Measurements from ENCODE around the gene BSPH1. TPM values are rescaled to one million over a fixed set of nuclear protein-coding genes. Genes with fewer than 3 reads are reported as not detected.

Gene BSPH1
- total RNA-seq (not detected), polyA plus RNA-seq (not detected), total RNA-seq (not detected)

DNA sequence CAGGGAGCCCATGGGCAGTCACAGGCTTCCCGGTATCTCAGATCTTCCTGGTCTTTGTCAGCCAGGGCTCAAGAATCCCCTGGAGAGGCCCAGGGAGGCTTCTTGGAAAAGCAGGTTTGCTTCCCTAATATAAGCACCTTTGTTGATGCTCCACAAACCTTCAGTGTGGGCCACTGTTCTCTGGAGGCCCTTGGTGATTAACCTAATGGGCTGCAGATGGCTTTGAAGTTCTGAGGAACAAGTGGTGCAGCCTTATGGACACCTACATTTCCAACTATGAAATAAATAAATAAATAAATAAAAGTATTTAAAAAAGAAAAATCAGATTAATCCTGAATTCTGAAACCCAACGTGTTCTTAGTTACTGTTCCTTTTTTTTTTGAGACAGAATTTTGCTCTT is at the start of gene BSPH1:
Gene BSPH1, minus strand, starts transcription at position 101 of the 400 bp plus-strand sequence. Its CDS starts 89 bp downstream, at position 12.
- Mint-ChIP-seq H3K27ac (no peak within 1 kb of the TSS), H3K36me3 (no peaks in the 10 kb centered on the region), H3K4me1 (peaks cover 0 to 3% (median 0%) of the 10 kb centered on the region in 7 donors), H3K27me3 (peaks cover 14 to 51% (median 38%) of the 10 kb centered on the region in 5 donors), H3K9me3 (peaks cover 0 to 5% (median 0%) of the 10 kb centered on the region in 11 donors), H3K4me3 (no peak within 1 kb of the TSS)
- H3K9me3 ChIP-seq (ENCODE audit: control insufficient read depth in 2 of 3, low read length in 3 of 3): no peaks in the 10 kb centered on the region
- ChIA-PET POLR2A (no interaction called here), CTCF (no interaction called here)
- ATAC-seq (no peak), DNase-seq (no peak)
- H3K4me3 ChIP-seq (ENCODE audit: low read length): no peak within 1 kb of the TSS
- H3K4me1 ChIP-seq (ENCODE audit: control insufficient read depth in 2 of 2, insufficient read depth in 2 of 2, low read length in 2 of 2): no peaks in the 10 kb centered on the region
- intact Hi-C loops (cut with micrococcal nuclease): no loop called here
- H3K27me3 ChIP-seq (ENCODE audit: control insufficient read depth in 2 of 2, insufficient read depth in 2 of 2, low read length in 2 of 2): no peaks in the 10 kb centered on the region
- no peaks in the 10 kb centered on the region for H3K36me3 ChIP-seq (ENCODE audit: control insufficient read depth in 2 of 3, insufficient read depth in 3 of 3, low read length in 3 of 3)
- no peak within 1 kb of the TSS for H3K27ac ChIP-seq (ENCODE audit: low read depth, low read length)

DNA sequence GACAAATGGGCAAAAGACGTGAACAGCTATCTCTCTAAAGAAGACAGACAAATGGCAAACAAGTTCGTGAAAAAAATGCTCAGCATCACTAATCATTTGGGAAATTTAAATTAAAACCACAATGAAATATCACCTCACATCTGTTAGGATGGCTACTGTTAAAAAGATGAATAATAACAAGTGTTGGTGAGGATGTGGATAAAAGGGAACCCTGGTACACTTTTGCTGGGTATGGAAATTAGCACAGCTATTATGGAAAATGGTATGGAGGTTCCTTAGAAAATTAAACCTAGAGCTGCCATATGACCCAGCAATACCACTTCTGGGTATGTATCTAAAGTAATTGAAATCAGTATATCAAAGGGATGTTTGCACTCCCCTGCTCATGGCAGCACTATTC is 44.8 kb upstream of the BSPH1 start:
- H3K4me1 Mint-ChIP-seq: peaks cover 0 to 2% (median 0%) of the 10 kb centered on the region in 7 donors
- no peak for ATAC-seq
- intact Hi-C loops (cut with micrococcal nuclease): no loop called here

GRCh38 chr19:48033604-48034003 is 41.6 kb upstream of the BSPH1 start:
- no peak for DNase-seq
- no peaks in the 10 kb centered on the region for H3K4me1 ChIP-seq (ENCODE audit: control insufficient read depth in 2 of 2, insufficient read depth in 2 of 2, low read length in 2 of 2)
- Mint-ChIP-seq H3K4me3 (no peak overlapping the region), H3K36me3 (peaks cover 0 to 11% (median 0%) of the 10 kb centered on the region in 5 donors), H3K27ac (no peak overlapping the region), H3K27me3 (peaks cover 7 to 43% (median 33%) of the 10 kb centered on the region in 5 donors), H3K4me1 (peaks cover 0 to 6% (median 0%) of the 10 kb centered on the region in 7 donors), H3K9me3 (peaks cover 0 to 19% (median 11%) of the 10 kb centered on the region in 11 donors)
- H3K36me3 ChIP-seq (ENCODE audit: control insufficient read depth in 2 of 3, insufficient read depth in 3 of 3, low read length in 3 of 3): no peaks in the 10 kb centered on the region
- no peak overlapping the region for H3K27ac ChIP-seq (ENCODE audit: low read depth, low read length)
- H3K9me3 ChIP-seq (ENCODE audit: control insufficient read depth in 2 of 3, low read length in 3 of 3): peaks cover 0 to 8% (median 0%) of the 10 kb centered on the region in 3 experiments
- CTCF ChIA-PET: no interaction called here
- H3K27me3 ChIP-seq (ENCODE audit: control insufficient read depth in 2 of 2, insufficient read depth in 2 of 2, low read length in 2 of 2): no peaks in the 10 kb centered on the region
- H3K4me3 ChIP-seq (ENCODE audit: low read length): no peak overlapping the region
- intact Hi-C loops (cut with micrococcal nuclease): no loop called here
- ATAC-seq: no peak
- POLR2A ChIA-PET: no interaction called here

More for the DNA sequence above, 44.8 kb upstream of the BSPH1 start:
- Histone ChIP-seq H3K4me1 (ENCODE audit: control insufficient read depth in 2 of 2, insufficient read depth in 2 of 2, low read length in 2 of 2) (no peaks in the 10 kb centered on the region), H3K36me3 (ENCODE audit: control insufficient read depth in 2 of 3, insufficient read depth in 3 of 3, low read length in 3 of 3) (no peaks in the 10 kb centered on the region), H3K27me3 (ENCODE audit: control insufficient read depth in 2 of 2, insufficient read depth in 2 of 2, low read length in 2 of 2) (no peaks in the 10 kb centered on the region), H3K27ac (ENCODE audit: low read depth, low read length) (no peak overlapping the region), H3K9me3 (ENCODE audit: control insufficient read depth in 2 of 3, low read length in 3 of 3) (peaks cover 0 to 8% (median 0%) of the 10 kb centered on the region in 3 experiments), H3K4me3 (ENCODE audit: low read length) (no peak overlapping the region)
- Mint-ChIP-seq H3K27ac (no peak overlapping the region), H3K27me3 (peaks cover 6 to 57% (median 47%) of the 10 kb centered on the region in 5 donors), H3K36me3 (peaks cover 0 to 19% (median 0%) of the 10 kb centered on the region in 5 donors), H3K4me3 (no peak overlapping the region), H3K9me3 (peaks cover 0 to 27% (median 11%) of the 10 kb centered on the region in 11 donors)
- POLR2A ChIA-PET: no interaction called here
- DNase-seq: no peak
- CTCF ChIA-PET: no interaction called here

- peaks cover 0 to 5% (median 0%) of the 10 kb centered on the region in 11 donors for H3K9me3 Mint-ChIP-seq
- ATAC-seq: no peak
- H3K27ac ChIP-seq (ENCODE audit: low read depth, low read length): no peak overlapping the region
- H3K36me3 Mint-ChIP-seq: no peaks in the 10 kb centered on the region
- ChIA-PET CTCF (no interaction called here), POLR2A (no interaction called here)
- H3K27ac Mint-ChIP-seq: no peak overlapping the region
- no peak overlapping the region for H3K4me3 ChIP-seq (ENCODE audit: low read length)
- H3K4me1 Mint-ChIP-seq: peaks cover 0 to 6% (median 0%) of the 10 kb centered on the region in 7 donors
- intact Hi-C loops (cut with micrococcal nuclease): no loop called here
- no peaks in the 10 kb centered on the region for H3K27me3 ChIP-seq (ENCODE audit: control insufficient read depth in 2 of 2, insufficient read depth in 2 of 2, low read length in 2 of 2)
- H3K27me3 Mint-ChIP-seq: peaks cover 20 to 53% (median 39%) of the 10 kb centered on the region in 5 donors
- H3K9me3 ChIP-seq (ENCODE audit: control insufficient read depth in 2 of 3, low read length in 3 of 3): no peaks in the 10 kb centered on the region
- H3K36me3 ChIP-seq (ENCODE audit: control insufficient read depth in 2 of 3, insufficient read depth in 3 of 3, low read length in 3 of 3): no peaks in the 10 kb centered on the region
- no peak for DNase-seq
- H3K4me3 Mint-ChIP-seq: no peak overlapping the region
- no peaks in the 10 kb centered on the region for H3K4me1 ChIP-seq (ENCODE audit: control insufficient read depth in 2 of 2, insufficient read depth in 2 of 2, low read length in 2 of 2)
These were observed 38.1 kb upstream of the BSPH1 start for GRCh38 chr19:48030073-48030472.

GRCh38 chr19:48029431-48029830 is 37.5 kb upstream of the BSPH1 start:
- H3K27me3 ChIP-seq (ENCODE audit: control insufficient read depth in 2 of 2, insufficient read depth in 2 of 2, low read length in 2 of 2): no peaks in the 10 kb centered on the region
- POLR2A ChIA-PET: no interaction called here
- no peak overlapping the region for H3K4me3 Mint-ChIP-seq
- H3K9me3 ChIP-seq (ENCODE audit: control insufficient read depth in 2 of 3, low read length in 3 of 3): no peaks in the 10 kb centered on the region
- peaks cover 21 to 59% (median 45%) of the 10 kb centered on the region in 5 donors for H3K27me3 Mint-ChIP-seq
- no peak overlapping the region for H3K27ac ChIP-seq (ENCODE audit: low read depth, low read length)
- DNase-seq: no peak
- intact Hi-C loops (cut with micrococcal nuclease): no loop called here
- ATAC-seq: no peak
- CTCF ChIA-PET: interaction anchor here (0.6 kb wide), 1 partner anchor 700 kb away, joined by 3 read pairs; no protein-coding TSS in a partner anchor
- H3K4me1 Mint-ChIP-seq: peaks cover 0 to 6% (median 0%) of the 10 kb centered on the region in 7 donors
- no peaks in the 10 kb centered on the region for H3K4me1 ChIP-seq (ENCODE audit: control insufficient read depth in 2 of 2, insufficient read depth in 2 of 2, low read length in 2 of 2)
- H3K36me3 Mint-ChIP-seq: no peaks in the 10 kb centered on the region
- H3K36me3 ChIP-seq (ENCODE audit: control insufficient read depth in 2 of 3, insufficient read depth in 3 of 3, low read length in 3 of 3): no peaks in the 10 kb centered on the region
- peaks cover 0 to 5% (median 0%) of the 10 kb centered on the region in 11 donors for H3K9me3 Mint-ChIP-seq
- H3K27ac Mint-ChIP-seq: no peak overlapping the region
- no peak overlapping the region for H3K4me3 ChIP-seq (ENCODE audit: low read length)

DNA sequence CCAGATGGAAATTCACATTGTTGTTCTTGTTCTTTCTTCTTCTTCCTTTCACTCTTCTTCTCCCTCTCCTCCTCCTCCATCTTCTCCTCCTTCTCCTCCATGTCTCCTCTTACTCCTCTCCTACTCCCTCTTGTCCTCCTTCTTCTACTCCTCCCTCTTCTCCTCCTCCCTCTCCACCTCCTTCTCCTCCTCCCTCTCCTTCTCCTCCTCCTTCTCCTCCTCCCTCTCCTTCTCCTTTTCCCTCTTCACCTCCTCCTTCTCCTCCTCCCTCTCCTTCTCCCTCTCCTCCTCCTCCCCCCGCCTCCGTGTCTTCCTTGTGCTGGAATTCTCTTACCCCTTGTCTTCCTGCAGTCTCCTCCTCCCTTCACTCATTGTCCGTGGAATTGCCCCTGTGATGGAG is 33.5 kb upstream of the BSPH1 start:
- Mint-ChIP-seq H3K27me3 (peaks cover 28 to 65% (median 50%) of the 10 kb centered on the region in 5 donors), H3K36me3 (no peaks in the 10 kb centered on the region), H3K27ac (no peak overlapping the region), H3K4me1 (peaks cover 0 to 6% (median 0%) of the 10 kb centered on the region in 7 donors), H3K9me3 (peaks cover 0 to 5% (median 0%) of the 10 kb centered on the region in 11 donors), H3K4me3 (no peak overlapping the region)
- no peaks in the 10 kb centered on the region for H3K9me3 ChIP-seq (ENCODE audit: control insufficient read depth in 2 of 3, low read length in 3 of 3)
- intact Hi-C loops (cut with micrococcal nuclease): no loop called here
- no peaks in the 10 kb centered on the region for H3K27me3 ChIP-seq (ENCODE audit: control insufficient read depth in 2 of 2, insufficient read depth in 2 of 2, low read length in 2 of 2)
- ATAC-seq (no peak), DNase-seq (no peak)
- no peak overlapping the region for H3K27ac ChIP-seq (ENCODE audit: low read depth, low read length)
- CTCF ChIA-PET: no interaction called here
- no peak overlapping the region for H3K4me3 ChIP-seq (ENCODE audit: low read length)
- POLR2A ChIA-PET: no interaction called here
- no peaks in the 10 kb centered on the region for H3K36me3 ChIP-seq (ENCODE audit: control insufficient read depth in 2 of 3, insufficient read depth in 3 of 3, low read length in 3 of 3)
- no peaks in the 10 kb centered on the region for H3K4me1 ChIP-seq (ENCODE audit: control insufficient read depth in 2 of 2, insufficient read depth in 2 of 2, low read length in 2 of 2)

DNA sequence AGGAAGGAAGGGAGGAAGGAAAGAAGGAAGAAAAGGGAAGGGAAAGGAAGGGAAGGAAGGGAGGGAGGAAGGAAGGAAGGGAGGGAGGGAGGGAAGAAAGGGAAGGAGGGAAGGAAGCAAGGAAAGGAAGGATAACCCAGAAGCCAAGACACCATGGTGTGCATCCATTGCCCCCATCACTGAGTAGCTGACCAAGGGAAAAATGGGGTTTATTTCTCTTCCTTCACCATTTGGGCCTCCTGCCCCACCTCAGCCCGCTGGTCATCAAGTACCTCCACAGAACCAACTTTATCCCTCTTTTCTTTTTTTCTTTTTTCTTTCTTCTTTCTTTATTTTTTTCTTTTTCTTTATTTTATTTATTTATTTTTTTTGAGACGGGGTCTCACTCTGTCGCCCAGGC is 31.5 kb upstream of the BSPH1 start:
- H3K36me3 Mint-ChIP-seq: no peaks in the 10 kb centered on the region
- H3K27me3 Mint-ChIP-seq: peaks cover 26 to 65% (median 49%) of the 10 kb centered on the region in 5 donors
- no peaks in the 10 kb centered on the region for H3K4me1 ChIP-seq (ENCODE audit: control insufficient read depth in 2 of 2, insufficient read depth in 2 of 2, low read length in 2 of 2)
- no peak overlapping the region for H3K4me3 ChIP-seq (ENCODE audit: low read length)
- H3K9me3 ChIP-seq (ENCODE audit: control insufficient read depth in 2 of 3, low read length in 3 of 3): no peaks in the 10 kb centered on the region
- ChIA-PET POLR2A (no interaction called here), CTCF (no interaction called here)
- H3K27me3 ChIP-seq (ENCODE audit: control insufficient read depth in 2 of 2, insufficient read depth in 2 of 2, low read length in 2 of 2): no peaks in the 10 kb centered on the region
- ATAC-seq (no peak), DNase-seq (no peak)
- H3K4me1 Mint-ChIP-seq: peaks cover 0 to 6% (median 0%) of the 10 kb centered on the region in 7 donors
- H3K27ac Mint-ChIP-seq: no peak overlapping the region
- H3K36me3 ChIP-seq (ENCODE audit: control insufficient read depth in 2 of 3, insufficient read depth in 3 of 3, low read length in 3 of 3): no peaks in the 10 kb centered on the region
- intact Hi-C loops (cut with micrococcal nuclease): no loop called here
- H3K4me3 Mint-ChIP-seq: peak overlapping the region in 1 of 10 donors; percentile 43
- no peak overlapping the region for H3K27ac ChIP-seq (ENCODE audit: low read depth, low read length)
- peaks cover 0 to 5% (median 0%) of the 10 kb centered on the region in 11 donors for H3K9me3 Mint-ChIP-seq

Data from naive thymus-derived CD4-positive, alpha-beta T cell (primary cell).